C1 segment of cervical spinal cord (tissue), 14 donors: Measurements from ENCODE around the gene LAD1.

ENCODE experiments used
- DNase-seq, 14 donors: peaks; one replicate each; lab custom pipeline; 2025; lab: John Stamatoyannopoulos, UW

LAD1 gene

GRCh38 chr1:201394591-201394990 lies 4.5 kb downstream of the LAD1 start:
- DNase-seq: no peak

- no peak for DNase-seq
Measured at GRCh38 chr1:201393076-201393475, 6.0 kb downstream of the LAD1 start.

GRCh38 chr1:201391651-201392511 lies 7.2 kb downstream of the LAD1 start:
- DNase-seq: no peak

- DNase-seq: no peak
Measured at GRCh38 chr1:201391225-201391624, 7.9 kb downstream of the LAD1 start.

- DNase-seq: no peak
Measured at GRCh38 chr1:201389051-201389450, 10.1 kb downstream of the LAD1 start.

- no peak for DNase-seq
Measured at GRCh38 chr1:201386208-201386607, 12.9 kb downstream of the LAD1 start.

GRCh38 chr1:201385299-201385891 lies 13.7 kb downstream of the LAD1 start:
- peak in 2 of 14 donors; percentile 8 for DNase-seq

- no peak for DNase-seq
Measured at GRCh38 chr1:201384406-201384782, 14.7 kb downstream of the LAD1 start.

GRCh38 chr1:201383647-201384405 lies 15.3 kb downstream of the LAD1 start:
- no peak for DNase-seq

- DNase-seq: no peak
Measured at GRCh38 chr1:201381130-201381529, 18.0 kb downstream of the LAD1 start.

GRCh38 chr1:201379733-201380242 lies 19.3 kb downstream of the LAD1 start:
- DNase-seq: no peak

GRCh38 chr1:201378804-201379203 lies 20.3 kb downstream of the LAD1 start:
- no peak for DNase-seq

- no peak for DNase-seq
Measured at GRCh38 chr1:201377611-201378092, 21.5 kb downstream of the LAD1 start, which contains the start of gene TNNT2. TNNT2 (minus strand) TSS chr1:201377680; CDS start chr1:201373254, 4,426 bp downstream.

GRCh38 chr1:201376464-201377374 lies 22.4 kb downstream of the LAD1 start:
- no peak for DNase-seq

- DNase-seq: no peak
Measured at GRCh38 chr1:201376107-201376463, 23.0 kb downstream of the LAD1 start.

- DNase-seq: no peak
Measured at GRCh38 chr1:201375169-201375568, 24.0 kb downstream of the LAD1 start.

GRCh38 chr1:201374364-201374763 lies 24.8 kb downstream of the LAD1 start:
- DNase-seq: no peak

- DNase-seq: no peak
Measured at GRCh38 chr1:201371792-201372191, 27.3 kb downstream of the LAD1 start.

GRCh38 chr1:201371276-201371675 lies 27.8 kb downstream of the LAD1 start:
- no peak for DNase-seq

GRCh38 chr1:201370500-201370899 lies 28.6 kb downstream of the LAD1 start:
- DNase-seq: no peak

- DNase-seq: no peak
Measured at GRCh38 chr1:201369209-201369608, 29.9 kb downstream of the LAD1 start.
